ENCODE measurements around the gene PCNX2. TPM values are rescaled to one million over a fixed set of nuclear protein-coding genes. Genes with fewer than 3 reads are reported as not detected.

PCNX2 gene
- total RNA-seq (42.3 TPM), polyA plus RNA-seq (1 to 10 TPM; 1.6 to 4.2 (median 2.4) TPM)

- H3K27ac Mint-ChIP-seq = peak within 1 kb of the TSS; percentile 87 to 94 (median 91)
- H3K4me3 ChIP-seq (ENCODE audit: low read depth, low read length) = peak within 1 kb of the TSS; percentile 77
- peak within 1 kb of the TSS in 3 of 4 donors; percentile 88 to 98 (median 95) for H3K4me3 Mint-ChIP-seq
These were observed at the start of gene PCNX2 for GRCh38 chr1:233295237-233295974. PCNX2 (minus strand) TSS chr1:233295725; CDS start chr1:233295478, 247 bp downstream.

GRCh38 chr1:233343262-233343661 lies 47.7 kb upstream of the PCNX2 start:
- Mint-ChIP-seq H3K4me1 (no peaks in the 10 kb centered on the region), H3K36me3 (peaks cover 3% of the 10 kb centered on the region), H3K4me3 (no peak overlapping the region), H3K9me3 (peaks cover 0 to 5% (median 0%) of the 10 kb centered on the region in 7 donors), H3K27ac (no peak overlapping the region), H3K27me3 (peaks cover 50% of the 10 kb centered on the region)
- Histone ChIP-seq H3K9me3 (ENCODE audit: control insufficient read depth in 2 of 2, low read length in 2 of 2) (no peaks in the 10 kb centered on the region), H3K27ac (ENCODE audit: insufficient read depth, low read length, poor library complexity, severe bottlenecking) (no peak overlapping the region), H3K27me3 (ENCODE audit: control insufficient read depth, insufficient read depth, low read length) (peaks cover 12% of the 10 kb centered on the region), H3K36me3 (ENCODE audit: control insufficient read depth, insufficient read depth, low read length) (no peaks in the 10 kb centered on the region), H3K4me3 (ENCODE audit: low read depth, low read length) (no peak overlapping the region), H3K4me1 (ENCODE audit: control insufficient read depth, insufficient read depth, low read length, poor library complexity, severe bottlenecking) (no peaks in the 10 kb centered on the region)
- ATAC-seq (ENCODE audit: low read depth in 2 of 2) (no peak), DNase-seq (no peak)

More at GRCh38 chr1:233295237-233295974, at the start of gene PCNX2:
- Histone ChIP-seq H3K27me3 (ENCODE audit: control insufficient read depth, insufficient read depth, low read length) (peaks cover under 1% of the 10 kb centered on the region), H3K4me1 (ENCODE audit: control insufficient read depth, insufficient read depth, low read length, poor library complexity, severe bottlenecking) (peaks cover 21% of the 10 kb centered on the region), H3K9me3 (ENCODE audit: control insufficient read depth in 2 of 2, low read length in 2 of 2) (no peaks in the 10 kb centered on the region), H3K27ac (ENCODE audit: insufficient read depth, low read length, poor library complexity, severe bottlenecking) (peak within 1 kb of the TSS; percentile 65), H3K36me3 (ENCODE audit: control insufficient read depth, insufficient read depth, low read length) (no peaks in the 10 kb centered on the region)
- Mint-ChIP-seq H3K36me3 (no peaks in the 10 kb centered on the region), H3K9me3 (no peaks in the 10 kb centered on the region), H3K4me1 (peaks cover 21 to 32% (median 27%) of the 10 kb centered on the region in 4 donors), H3K27me3 (no peaks in the 10 kb centered on the region)
- ATAC-seq (ENCODE audit: low read depth in 2 of 2) = peak; percentile 86 to 88
- peak; percentile 39 to 70 (median 56) for DNase-seq

GRCh38 chr1:233342086-233342485 lies 46.6 kb upstream of the PCNX2 start:
- H3K4me1 Mint-ChIP-seq = no peaks in the 10 kb centered on the region
- no peak overlapping the region for H3K4me3 Mint-ChIP-seq
- ATAC-seq (ENCODE audit: low read depth in 2 of 2) = no peak
- Histone ChIP-seq H3K36me3 (ENCODE audit: control insufficient read depth, insufficient read depth, low read length) (no peaks in the 10 kb centered on the region), H3K9me3 (ENCODE audit: control insufficient read depth in 2 of 2, low read length in 2 of 2) (no peaks in the 10 kb centered on the region), H3K4me1 (ENCODE audit: control insufficient read depth, insufficient read depth, low read length, poor library complexity, severe bottlenecking) (no peaks in the 10 kb centered on the region), H3K27ac (ENCODE audit: insufficient read depth, low read length, poor library complexity, severe bottlenecking) (no peak overlapping the region), H3K27me3 (ENCODE audit: control insufficient read depth, insufficient read depth, low read length) (peaks cover 18% of the 10 kb centered on the region), H3K4me3 (ENCODE audit: low read depth, low read length) (no peak overlapping the region)
- no peak for DNase-seq
- H3K36me3 Mint-ChIP-seq = no peaks in the 10 kb centered on the region
- peaks cover 62% of the 10 kb centered on the region for H3K27me3 Mint-ChIP-seq
- H3K9me3 Mint-ChIP-seq = peaks cover 0 to 5% (median 0%) of the 10 kb centered on the region in 7 donors
- H3K27ac Mint-ChIP-seq = no peak overlapping the region

- Mint-ChIP-seq H3K4me1 (no peaks in the 10 kb centered on the region), H3K27ac (no peak overlapping the region), H3K27me3 (peaks cover 68% of the 10 kb centered on the region), H3K4me3 (no peak overlapping the region), H3K36me3 (no peaks in the 10 kb centered on the region), H3K9me3 (peaks cover 0 to 5% (median 0%) of the 10 kb centered on the region in 7 donors)
- H3K9me3 ChIP-seq (ENCODE audit: control insufficient read depth in 2 of 2, low read length in 2 of 2) = no peaks in the 10 kb centered on the region
- DNase-seq = no peak
- ATAC-seq (ENCODE audit: low read depth in 2 of 2) = no peak
- H3K27ac ChIP-seq (ENCODE audit: insufficient read depth, low read length, poor library complexity, severe bottlenecking) = no peak overlapping the region
- H3K36me3 ChIP-seq (ENCODE audit: control insufficient read depth, insufficient read depth, low read length) = no peaks in the 10 kb centered on the region
- peaks cover 22% of the 10 kb centered on the region for H3K27me3 ChIP-seq (ENCODE audit: control insufficient read depth, insufficient read depth, low read length)
- no peak overlapping the region for H3K4me3 ChIP-seq (ENCODE audit: low read depth, low read length)
- no peaks in the 10 kb centered on the region for H3K4me1 ChIP-seq (ENCODE audit: control insufficient read depth, insufficient read depth, low read length, poor library complexity, severe bottlenecking)
These were observed 45.5 kb upstream of the PCNX2 start for GRCh38 chr1:233340966-233341516.

GRCh38 chr1:233340031-233340555 lies 44.6 kb upstream of the PCNX2 start:
- DNase-seq = no peak
- H3K27me3 Mint-ChIP-seq = peaks cover 65% of the 10 kb centered on the region
- H3K4me3 ChIP-seq (ENCODE audit: low read depth, low read length) = no peak overlapping the region

GRCh38 chr1:233338102-233338501 lies 42.6 kb upstream of the PCNX2 start:
- Histone ChIP-seq H3K9me3 (ENCODE audit: control insufficient read depth in 2 of 2, low read length in 2 of 2) (no peaks in the 10 kb centered on the region), H3K36me3 (ENCODE audit: control insufficient read depth, insufficient read depth, low read length) (no peaks in the 10 kb centered on the region), H3K4me1 (ENCODE audit: control insufficient read depth, insufficient read depth, low read length, poor library complexity, severe bottlenecking) (no peaks in the 10 kb centered on the region), H3K27me3 (ENCODE audit: control insufficient read depth, insufficient read depth, low read length) (peaks cover 26% of the 10 kb centered on the region), H3K27ac (ENCODE audit: insufficient read depth, low read length, poor library complexity, severe bottlenecking) (no peak overlapping the region), H3K4me3 (ENCODE audit: low read depth, low read length) (no peak overlapping the region)
- H3K36me3 Mint-ChIP-seq = no peaks in the 10 kb centered on the region
- no peaks in the 10 kb centered on the region for H3K9me3 Mint-ChIP-seq
- ATAC-seq (ENCODE audit: low read depth in 2 of 2) (no peak), DNase-seq (no peak)
- peaks cover 55% of the 10 kb centered on the region for H3K27me3 Mint-ChIP-seq
- no peak overlapping the region for H3K27ac Mint-ChIP-seq
- H3K4me3 Mint-ChIP-seq = no peak overlapping the region
- no peaks in the 10 kb centered on the region for H3K4me1 Mint-ChIP-seq

More at GRCh38 chr1:233340031-233340555, 44.6 kb upstream of the PCNX2 start:
- Histone ChIP-seq H3K9me3 (ENCODE audit: control insufficient read depth in 2 of 2, low read length in 2 of 2) (no peaks in the 10 kb centered on the region), H3K4me1 (ENCODE audit: control insufficient read depth, insufficient read depth, low read length, poor library complexity, severe bottlenecking) (no peaks in the 10 kb centered on the region), H3K36me3 (ENCODE audit: control insufficient read depth, insufficient read depth, low read length) (no peaks in the 10 kb centered on the region), H3K27ac (ENCODE audit: insufficient read depth, low read length, poor library complexity, severe bottlenecking) (no peak overlapping the region), H3K27me3 (ENCODE audit: control insufficient read depth, insufficient read depth, low read length) (peaks cover 25% of the 10 kb centered on the region)
- no peaks in the 10 kb centered on the region for H3K36me3 Mint-ChIP-seq
- peaks cover 0 to 3% (median 0%) of the 10 kb centered on the region in 7 donors for H3K9me3 Mint-ChIP-seq
- H3K4me1 Mint-ChIP-seq = no peaks in the 10 kb centered on the region
- ATAC-seq (ENCODE audit: low read depth in 2 of 2) = no peak
- H3K27ac Mint-ChIP-seq = no peak overlapping the region
- H3K4me3 Mint-ChIP-seq = no peak overlapping the region

GRCh38 chr1:233337505-233337904 lies 42.0 kb upstream of the PCNX2 start:
- H3K9me3 ChIP-seq (ENCODE audit: control insufficient read depth in 2 of 2, low read length in 2 of 2) = no peaks in the 10 kb centered on the region
- peaks cover 21% of the 10 kb centered on the region for H3K27me3 ChIP-seq (ENCODE audit: control insufficient read depth, insufficient read depth, low read length)
- no peaks in the 10 kb centered on the region for H3K4me1 ChIP-seq (ENCODE audit: control insufficient read depth, insufficient read depth, low read length, poor library complexity, severe bottlenecking)
- H3K4me1 Mint-ChIP-seq = no peaks in the 10 kb centered on the region
- H3K27ac ChIP-seq (ENCODE audit: insufficient read depth, low read length, poor library complexity, severe bottlenecking) = no peak overlapping the region
- no peaks in the 10 kb centered on the region for H3K9me3 Mint-ChIP-seq
- H3K4me3 Mint-ChIP-seq = no peak overlapping the region
- no peak overlapping the region for H3K4me3 ChIP-seq (ENCODE audit: low read depth, low read length)
- ATAC-seq (ENCODE audit: low read depth in 2 of 2) (no peak), DNase-seq (no peak)
- no peaks in the 10 kb centered on the region for H3K36me3 ChIP-seq (ENCODE audit: control insufficient read depth, insufficient read depth, low read length)
- H3K27ac Mint-ChIP-seq = no peak overlapping the region
- no peaks in the 10 kb centered on the region for H3K36me3 Mint-ChIP-seq
- peaks cover 53% of the 10 kb centered on the region for H3K27me3 Mint-ChIP-seq
